Medulla oblongata (tissue), 1 donor: ENCODE data around the gene ITPR1.
"Not testable (repeated sequence)": the region's sequence is repeated elsewhere in the genome, so short reads cannot be mapped to it uniquely, and the experiment has no call there.

Experiments used
- DNase-seq: peaks from one replicate; pipeline ENCODE4 v3.0.0-alpha.2; 2015; ENCODE audit errors: extremely low spot score

Gene ITPR1

GRCh38 chr3:4596612-4597011 is 103.5 kb downstream of the ITPR1 start:
- no peak for DNase-seq

GRCh38 chr3:4597208-4597985 is 104.2 kb downstream of the ITPR1 start:
- no peak for DNase-seq

- DNase-seq = not testable (repeated sequence)
Observed at GRCh38 chr3:4598232-4598631, 105.1 kb downstream of the ITPR1 start.

GRCh38 chr3:4599612-4600011 is 106.5 kb downstream of the ITPR1 start:
- no peak for DNase-seq

- DNase-seq = no peak
Observed at GRCh38 chr3:4600493-4600892, 107.3 kb downstream of the ITPR1 start.

- DNase-seq = no peak
Observed at GRCh38 chr3:4601892-4602291, 108.7 kb downstream of the ITPR1 start.

GRCh38 chr3:4604693-4605092 is 111.5 kb downstream of the ITPR1 start:
- no peak for DNase-seq

- no peak for DNase-seq
Observed at GRCh38 chr3:4606911-4607310, 113.8 kb downstream of the ITPR1 start.

GRCh38 chr3:4613366-4613765 is 120.2 kb downstream of the ITPR1 start:
- no peak for DNase-seq

- no peak for DNase-seq
Observed at GRCh38 chr3:4614070-4614469, 120.9 kb downstream of the ITPR1 start.

- DNase-seq = no peak
Observed at GRCh38 chr3:4614927-4615326, 121.8 kb downstream of the ITPR1 start.

- DNase-seq = no peak
Observed at GRCh38 chr3:4615750-4616149, 122.6 kb downstream of the ITPR1 start.

GRCh38 chr3:4623421-4623999 is 130.4 kb downstream of the ITPR1 start:
- DNase-seq = no peak

GRCh38 chr3:4627651-4628375 is 134.7 kb downstream of the ITPR1 start:
- DNase-seq = no peak

GRCh38 chr3:4629095-4630007 is 136.2 kb downstream of the ITPR1 start:
- no peak for DNase-seq

- DNase-seq = peak; percentile 78
Observed at GRCh38 chr3:4633078-4634004, 140.2 kb downstream of the ITPR1 start.

- DNase-seq = no peak
Observed at GRCh38 chr3:4634894-4635293, 141.7 kb downstream of the ITPR1 start.

GRCh38 chr3:4637265-4637664 is 144.1 kb downstream of the ITPR1 start:
- no peak for DNase-seq

- no peak for DNase-seq
Observed at GRCh38 chr3:4641863-4642563, 148.9 kb downstream of the ITPR1 start.

GRCh38 chr3:4642611-4643010 is 149.5 kb downstream of the ITPR1 start:
- DNase-seq = no peak
